H1 (cell line): ENCODE data around the gene OR10G3. TPM values are rescaled to one million over a fixed set of nuclear protein-coding genes. Genes with fewer than 3 reads are reported as not detected.

Experiments
- CTCF ChIA-PET: fragments of 300-600 bp; sonication (Branson Sonifier 250); formaldehyde crosslinking; loops from one replicate; lab custom pipeline; 2021; ENCODE audit not compliant: partially characterized antibody; lab: Charles Lee
- POLR2A ChIA-PET: fragments of 300-600 bp; sonication (Branson Sonifier 250); formaldehyde crosslinking; loops from one replicate; lab custom pipeline; 2021; ENCODE audit warnings: inconsistent platforms; ENCODE audit not compliant: partially characterized antibody; lab: Charles Lee
- DNase-seq, 2 experiments: peaks; one replicate each; pipeline versions ENCODE4 v3.0.0 to v3.0.0-alpha.2; 2010 to 2022; ENCODE audit warnings: low spot score in 2 of 2, low read depth in 1 of 2, mixed read lengths in 1 of 2
- FAIRE-seq: peaks from 2 replicates; lab custom pipeline; 2011; peaks lifted over from hg19 to GRCh38; lab: Jason Lieb, UNC
- H2AFZ ChIP-seq: 2 replicates; pipeline ENCODE4 v1.8.1; 2012; ENCODE audit warnings: low read length, inconsistent platforms
- H2AK5ac ChIP-seq: 2 replicates; pipeline ENCODE4 v1.6.1; 2013; ENCODE audit warnings: low read depth, low read length
- H2BK120ac ChIP-seq: replicated peaks from 2 replicates; pipeline ENCODE3; 2013; ENCODE audit warnings: low read depth, low read length, inconsistent platforms
- H2BK12ac ChIP-seq: 2 replicates; pipeline ENCODE4 v1.6.1; 2013; ENCODE audit warnings: low read depth, low read length
- H2BK15ac ChIP-seq: 2 replicates; pipeline ENCODE4 v1.6.1; 2013; ENCODE audit warnings: low read length
- H2BK20ac ChIP-seq: 2 replicates; pipeline ENCODE4 v1.6.1; 2013; ENCODE audit warnings: low read length
- H2BK5ac ChIP-seq: 2 replicates; pipeline ENCODE4 v1.6.1; 2013; ENCODE audit warnings: low read depth, low read length
- H3K14ac ChIP-seq: 2 replicates; pipeline ENCODE4 v1.6.1; 2013; ENCODE audit warnings: inconsistent platforms; ENCODE audit not compliant: insufficient read length
- H3K18ac ChIP-seq: 2 replicates; pipeline ENCODE4 v1.6.1; 2013; ENCODE audit warnings: low read length; ENCODE audit errors: extremely low read depth
- H3K23ac ChIP-seq: 2 replicates; pipeline ENCODE4 v1.6.1; 2013; ENCODE audit warnings: inconsistent platforms; ENCODE audit not compliant: insufficient read length
- H3K23me2 ChIP-seq: 2 replicates; pipeline ENCODE4 v1.6.1; 2013; ENCODE audit warnings: low read depth, low read length
- H3K27ac ChIP-seq: 2 replicates; pipeline ENCODE4 v1.6.1; 2011; ENCODE audit warnings: low read depth, low read length, inconsistent platforms
- H3K27me3 ChIP-seq, 4 experiments: replicated peaks in 1 of 4; 1 replicate in 1 of 4; 2 replicates in 3 of 4; pipeline versions ENCODE4 v1.6.1 to v1.8.1; 2011 to 2013; ENCODE audit warnings: low read length in 3 of 4, mild to moderate bottlenecking in 3 of 4, inconsistent platforms in 2 of 4, mixed read lengths in 2 of 4, moderate library complexity in 1 of 4; ENCODE audit not compliant: control insufficient read depth in 3 of 4, insufficient read depth in 3 of 4; ENCODE audit errors: extremely low read depth in 1 of 4
- H3K36me3 ChIP-seq, 4 experiments: 2 replicates each; pipeline versions ENCODE4 v1.6.1 to v1.8.1; 2011 to 2013; ENCODE audit warnings: mild to moderate bottlenecking in 4 of 4, low read length in 3 of 4, moderate library complexity in 2 of 4, control low read depth in 1 of 4, inconsistent platforms in 1 of 4; ENCODE audit not compliant: insufficient read depth in 4 of 4, control insufficient read depth in 2 of 4
- H3K4ac ChIP-seq: replicated peaks from 2 replicates; pipeline ENCODE3; 2013; ENCODE audit warnings: low read length, low read depth, mixed read lengths, inconsistent platforms; ENCODE audit not compliant: insufficient read length
- H3K4me1 ChIP-seq, 4 experiments: replicated peaks in 1 of 4; 1 replicate in 1 of 4; 2 replicates in 3 of 4; pipeline versions ENCODE4 v1.6.1 to v1.8.1; 2011 to 2013; ENCODE audit warnings: low read length in 3 of 4, inconsistent platforms in 2 of 4, mixed read lengths in 1 of 4; ENCODE audit not compliant: insufficient read depth in 4 of 4, control insufficient read depth in 3 of 4
- H3K4me2 ChIP-seq, 2 experiments: 2 replicates each; pipeline versions ENCODE4 v1.6.1 to v1.8.1; 2011 to 2013; ENCODE audit warnings: low read depth in 2 of 2, low read length in 2 of 2, control low read depth in 1 of 2, inconsistent platforms in 1 of 2, mild to moderate bottlenecking in 1 of 2; ENCODE audit not compliant: insufficient read depth in 1 of 2
- H3K4me3 ChIP-seq, 4 experiments: fragments of 200-600, 300-600 bp in 1 of 4; sonication (generic), shearing (Covaris generic), sonication (Bioruptor Twin) in 1 of 4; 2 replicates each; pipeline versions ENCODE4 v1.5.1 to v1.8.1; 2011 to 2016; ENCODE audit warnings: low read length in 4 of 4, low read depth in 3 of 4, control low read depth in 2 of 4, inconsistent platforms in 2 of 4, mild to moderate bottlenecking in 2 of 4, mixed read lengths in 1 of 4, moderate library complexity in 1 of 4; ENCODE audit not compliant: insufficient read depth in 2 of 4; ENCODE audit errors: extremely low read depth in 1 of 4
- H3K56ac ChIP-seq: replicated peaks from 2 replicates; pipeline ENCODE3; 2013; ENCODE audit warnings: low read depth, mild to moderate bottlenecking, mixed read lengths, low read length, inconsistent platforms; ENCODE audit not compliant: insufficient read length
- H3K79me1 ChIP-seq: 2 replicates; pipeline ENCODE4 v1.6.1; 2013; ENCODE audit warnings: low read depth, low read length, control low read depth
- H3K79me2 ChIP-seq, 2 experiments: 2 replicates each; pipeline versions ENCODE4 v1.6.1 to v1.8.1; 2012 to 2013; ENCODE audit warnings: low read length in 2 of 2, mild to moderate bottlenecking in 2 of 2, inconsistent platforms in 1 of 2; ENCODE audit not compliant: insufficient read depth in 2 of 2, control insufficient read depth in 1 of 2
- H3K9ac ChIP-seq, 4 experiments: replicated peaks in 1 of 4; 1 replicate in 1 of 4; 2 replicates in 3 of 4; pipeline versions ENCODE4 v1.6.1 to v1.8.1; 2011 to 2013; ENCODE audit warnings: low read depth in 3 of 4, low read length in 3 of 4, control low read depth in 2 of 4, mild to moderate bottlenecking in 2 of 4, moderate library complexity in 2 of 4, inconsistent platforms in 1 of 4; ENCODE audit errors: extremely low read depth in 1 of 4
- H3K9me3 ChIP-seq, 2 experiments: 2 replicates each; pipeline versions ENCODE4 v1.6.1 to v1.8.1; 2012 to 2013; ENCODE audit warnings: mild to moderate bottlenecking in 2 of 2, moderate library complexity in 2 of 2, control low read depth in 1 of 2, inconsistent platforms in 1 of 2, low read depth in 1 of 2, low read length in 1 of 2, mixed read lengths in 1 of 2; ENCODE audit not compliant: insufficient read depth in 2 of 2
- H4K20me1 ChIP-seq, 2 experiments: replicated peaks in 1 of 2; 2 replicates each; pipeline versions ENCODE3 to v1.8.1; 2011 to 2013; ENCODE audit warnings: inconsistent platforms in 2 of 2, low read length in 2 of 2, mild to moderate bottlenecking in 1 of 2; ENCODE audit not compliant: insufficient read depth in 2 of 2, control insufficient read depth in 1 of 2
- H4K5ac ChIP-seq: 2 replicates; pipeline ENCODE4 v1.6.1; 2013; ENCODE audit warnings: low read length, low read depth, mixed read lengths, inconsistent platforms; ENCODE audit not compliant: insufficient read length
- H4K8ac ChIP-seq: 2 replicates; pipeline ENCODE4 v1.8.0; 2013; ENCODE audit warnings: mild to moderate bottlenecking, moderate library complexity, low read length, inconsistent platforms; ENCODE audit not compliant: insufficient read depth; ENCODE audit errors: extremely low read depth
- H4K91ac ChIP-seq: replicated peaks from 2 replicates; pipeline ENCODE3; 2013; ENCODE audit warnings: low read length, mixed read lengths, inconsistent platforms; ENCODE audit not compliant: insufficient read length
- BCL11A ChIP-seq, 2 experiments: IDR thresholded peaks; one replicate each; pipeline ENCODE4 v1.6.1; 2011; ENCODE audit warnings: low read depth in 2 of 2, low read length in 2 of 2, mild to moderate bottlenecking in 2 of 2
- CEBPB ChIP-seq: IDR thresholded peaks from 2 replicates; pipeline ENCODE4 v1.6.1; 2012; ENCODE audit warnings: low read depth, low read length
- CHD2 ChIP-seq: IDR thresholded peaks from 2 replicates; pipeline ENCODE4 v1.6.1; 2012; ENCODE audit warnings: low read length, improper control_type of control experiment
- FOSL1 ChIP-seq: IDR thresholded peaks from 2 replicates; pipeline ENCODE4 v1.6.1; 2011; ENCODE audit warnings: mild to moderate bottlenecking, low read depth, low read length, moderate library complexity; ENCODE audit not compliant: insufficient read depth
- JUND ChIP-seq: IDR thresholded peaks from 2 replicates; pipeline ENCODE4 v1.6.1; 2011; ENCODE audit warnings: mild to moderate bottlenecking, improper control_type of control experiment, low read length
- KDM1A ChIP-seq: fragments of 200-600, 300-600 bp; sonication (generic); IDR thresholded peaks from 2 replicates; pipeline ENCODE4 v1.7.1; 2016; ENCODE audit warnings: mild to moderate bottlenecking, low read length, borderline replicate concordance
- NANOG ChIP-seq: IDR thresholded peaks from 2 replicates; pipeline ENCODE4 v1.6.1; 2011; ENCODE audit warnings: low read length, low read depth, mild to moderate bottlenecking, inconsistent platforms; ENCODE audit not compliant: insufficient read depth, poor library complexity, severe bottlenecking
- RNF2 ChIP-seq: fragments of 200-900, 300-1000 bp; sonication (generic); IDR thresholded peaks from 2 replicates; pipeline ENCODE4 v1.7.1; 2016; ENCODE audit warnings: borderline replicate concordance, low read depth, mild to moderate bottlenecking, antibody characterized with exemption, low read length; ENCODE audit not compliant: poor library complexity, severe bottlenecking; ENCODE audit errors: missing control alignments
- SP1 ChIP-seq: IDR thresholded peaks from 2 replicates; pipeline ENCODE4 v1.6.1; 2011; ENCODE audit warnings: low read depth, low read length
- SP4 ChIP-seq: IDR thresholded peaks from 2 replicates; pipeline ENCODE4 v1.6.1; 2012; ENCODE audit warnings: low read length, inconsistent platforms
- TCF12 ChIP-seq: IDR thresholded peaks from 2 replicates; pipeline ENCODE4 v1.6.1; 2011; ENCODE audit warnings: low read depth, mild to moderate bottlenecking, low read length
- WGBS, 2 experiments: shearing (Covaris generic) in 1 of 2; methylation state at CpG; one replicate each; pipeline versions ENCODE4 v1.1.6 to v1.1.7; 2013 to 2015; ENCODE audit warnings: low lambda C conversion rate in 2 of 2, mixed read lengths in 2 of 2, inconsistent platforms in 1 of 2, low coverage in 1 of 2, missing lambda C conversion rate in 1 of 2; ENCODE audit not compliant: insufficient replicate concordance in 2 of 2, insufficient coverage in 1 of 2, insufficient read length in 1 of 2; ENCODE audit errors: extremely low coverage in 1 of 2, missing lambda C conversion rate in 1 of 2; 5-methylcytosine and 5-hydroxymethylcytosine counted together
- polyA plus RNA-seq, 7 experiments: library from polyadenylated mRNA; depleted of rRNA in 3 of 7; stranded (reverse) in 5 of 7; unstranded in 2 of 7; fragments of >200 nt in 5 of 7; fragments of 200-250 nt in 2 of 7; gene quantifications; 1 replicate in 5 of 7; 2 replicates in 1 of 7; 4 replicates in 1 of 7; pipeline versions ENCODE4 v1.2.1 to v1.2.3, GENCODE V29; 2011 to 2013; ENCODE audit warnings: missing spikeins in 2 of 7, mixed read lengths in 2 of 7
- total RNA-seq: library from RNA; stranded (reverse); fragmentation: NEBNext Ultra II Directional; extraction: Animal tissue kit (Norgen Biotek cat#: 25700); gene quantifications from 2 replicates; pipeline ENCODE4 v1.2.1, GENCODE V29; 2021
- TF ChIP-seq, protein P1 (sequence below): IDR thresholded peaks from 2 replicates; pipeline ENCODE4 v1.6.1; 2011; ENCODE audit warnings: low read length, improper control_type of control experiment

OR10G3 gene
- total and polyA plus RNA-seq, 2 of the 8 experiments (the other 6 are each of a cell fraction or from before 2014, with no cell fraction given), result not detected

DNA sequence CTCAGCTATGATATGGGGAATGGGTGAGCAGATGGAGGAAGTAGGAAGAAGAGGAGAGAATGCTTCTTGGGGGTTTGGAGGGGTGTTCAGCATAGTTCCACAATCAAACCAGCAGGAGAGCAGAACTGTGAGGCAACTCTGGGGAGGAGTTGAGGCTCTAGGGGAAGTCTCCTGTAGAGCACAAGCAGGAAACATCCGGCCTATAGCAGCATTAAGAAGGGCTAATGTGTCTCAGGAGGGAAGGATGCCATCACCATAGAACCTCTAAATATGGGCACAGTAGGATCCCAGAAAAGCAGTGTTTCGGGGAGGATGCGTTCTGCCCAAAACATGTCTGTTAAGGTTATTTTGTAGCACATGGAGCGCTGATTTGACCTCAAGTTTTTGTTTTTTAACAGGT is 45.3 kb downstream of the OR10G3 start:
- H3K9me3 ChIP-seq, result no peaks in the 10 kb centered on the region
- DNase-seq, result no peak
- H4K20me1 ChIP-seq, result no peaks in the 10 kb centered on the region
- CTCF ChIA-PET, result interaction anchor here (0.6 to 2.5 kb wide), 9 partner anchors 9 to 64 kb away, joined by 3 to 11 read pairs (median 4); partner anchors contain the start of gene SALL2
- H3K79me2 ChIP-seq, result peaks cover 37 to 86% of the 10 kb centered on the region in 2 experiments
- POLR2A ChIA-PET, result interaction anchor here (0.9 to 32.5 kb wide), 9 partner anchors 8 to 226 kb away, joined by 3 to 769 read pairs (median 3); partner anchors contain the start of genes METTL3 and SALL2
- peaks cover 7% of the 10 kb centered on the region for H3K23me2 ChIP-seq
- peaks cover 0 to 13% (median 0%) of the 10 kb centered on the region in 4 experiments; a peak in 1 of 8 replicates for H3K36me3 ChIP-seq
- H3K27ac ChIP-seq, result peak overlapping the region; percentile 76
- H2BK20ac ChIP-seq, result no peak overlapping the region
- H3K4me3 ChIP-seq, result peak overlapping the region; percentile 87 to 96 (median 92)
- peaks cover 2 to 30% (median 20%) of the 10 kb centered on the region in 4 experiments; a peak in 6 of 7 replicates for H3K4me1 ChIP-seq
- H2BK12ac ChIP-seq, result peak overlapping the region; percentile 0; the same call in 1 of the 2 replicates
- WGBS, 2 experiments, result 2% methylated on average over 4 of the region's 4 CpGs; no CpG with 5 or more reads in 1 of the 2 experiments
- H3K27me3 ChIP-seq, result no peaks in the 10 kb centered on the region
- no peak overlapping the region for H3K14ac ChIP-seq
- no peak overlapping the region for H4K91ac ChIP-seq
- H4K5ac ChIP-seq, result peak overlapping the region; percentile 2
- FAIRE-seq, result peak; percentile 98
- H2AK5ac ChIP-seq, result no peak overlapping the region
- peak overlapping the region; percentile 72 for H2BK120ac ChIP-seq
- H3K9ac ChIP-seq, result peak overlapping the region; percentile 39 to 91 (median 64)
- H3K56ac ChIP-seq, result peak overlapping the region; percentile 77
- H4K8ac ChIP-seq, result no peak overlapping the region
- H3K18ac ChIP-seq, result no peak overlapping the region; the same call in 1 of the 2 replicates
- H3K23ac ChIP-seq, result no peak overlapping the region
- H3K79me1 ChIP-seq, result 0 out of 2 replicates have a peak, but pooled peaks cover 4% of the 10 kb centered on the region
- peak overlapping the region; percentile 74 to 94 for H3K4me2 ChIP-seq
- no peak overlapping the region for H2AFZ ChIP-seq
- no peak overlapping the region for H2BK15ac ChIP-seq
- H2BK5ac ChIP-seq, result peak overlapping the region; percentile 95; the same call in 1 of the 2 replicates
- peak overlapping the region; percentile 25 for H3K4ac ChIP-seq
- TF ChIP-seq KDM1A (no peak), CHD2 (no peak), CEBPB (peak; percentile 96), NANOG (no peak), TCF12 (no peak), SP1 (peak; percentile 63), BCL11A (IDR thresholded peaks at IDR 0.05; ENCODE audit: low read depth in 2 of 2, low read length in 2 of 2) (no peak), FOSL1 (no peak), RNF2 (no peak), JUND (0 out of 2 replicates have a peak, but pooled peaks have one; percentile 20), SP4 (peak; percentile 34; the same call in 1 of the 2 replicates)
- TF ChIP-seq, protein P1, sequence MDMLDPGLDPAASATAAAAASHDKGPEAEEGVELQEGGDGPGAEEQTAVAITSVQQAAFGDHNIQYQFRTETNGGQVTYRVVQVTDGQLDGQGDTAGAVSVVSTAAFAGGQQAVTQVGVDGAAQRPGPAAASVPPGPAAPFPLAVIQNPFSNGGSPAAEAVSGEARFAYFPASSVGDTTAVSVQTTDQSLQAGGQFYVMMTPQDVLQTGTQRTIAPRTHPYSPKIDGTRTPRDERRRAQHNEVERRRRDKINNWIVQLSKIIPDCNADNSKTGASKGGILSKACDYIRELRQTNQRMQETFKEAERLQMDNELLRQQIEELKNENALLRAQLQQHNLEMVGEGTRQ, result no peak
